T-cell (primary cell): ENCODE data around the gene ODC1. TPM values are rescaled to one million over a fixed set of nuclear protein-coding genes. Genes with fewer than 3 reads are reported as not detected.
A peak's percentile ranks its signal among the peaks of the same experiment; 100 is the strongest.

Experiments
- ATAC-seq, 4 experiments: fragments of 200-7000 bp in 3 of 4; fragments of 150-1000 bp in 1 of 4; cut with Tn5 transposase; replicated peaks in 1 of 4; 1 replicate in 3 of 4; 2 replicates in 1 of 4; pipeline ENCODE4 v1.10.0; 2021; ENCODE audit warnings: moderate library complexity in 3 of 4, mild to moderate bottlenecking in 2 of 4, moderate number of reproducible peaks in 1 of 4
- CTCF ChIA-PET, 2 donors: fragments of 300-600 bp; sonication (Branson Sonifier 250); formaldehyde crosslinking; loops; one replicate each; lab custom pipeline; 2022; ENCODE audit warnings: antibody characterized with exemption in 2 of 2; lab: Charles Lee
- POLR2A ChIA-PET, 2 donors: fragments of 300-600 bp; sonication (Branson Sonifier 250); formaldehyde crosslinking; loops; one replicate each; lab custom pipeline; 2022; ENCODE audit warnings: antibody characterized with exemption in 2 of 2; lab: Charles Lee
- DNase-seq, 35 experiments: peaks; one replicate each; pipeline versions ENCODE4 v3.0.0 to v3.0.0-alpha.2; 2013 to 2023
- H3K27ac ChIP-seq: one replicate; pipeline ENCODE4 v1.5.1; 2013; ENCODE audit warnings: low read length
- H3K27me3 ChIP-seq, 2 experiments: replicated peaks in 1 of 2; 1 replicate in 1 of 2; 2 replicates in 1 of 2; pipeline versions ENCODE4 v1.6.1 to v1.7.0; 2013; ENCODE audit warnings: low read length in 1 of 2, mixed read lengths in 1 of 2; ENCODE audit not compliant: control insufficient read depth in 2 of 2, insufficient read depth in 2 of 2; ENCODE audit errors: extremely low read depth in 1 of 2
- H3K36me3 ChIP-seq, 2 donors: 1 replicate in 1 of 2; 2 replicates in 1 of 2; pipeline versions ENCODE4 v1.6.1 to v1.7.0; 2013; ENCODE audit warnings: low read length in 1 of 2; ENCODE audit not compliant: control insufficient read depth in 2 of 2, insufficient read depth in 1 of 2; ENCODE audit errors: extremely low read depth in 1 of 2
- H3K4me1 ChIP-seq, 2 experiments: 1 replicate in 1 of 2; 2 replicates in 1 of 2; pipeline versions ENCODE4 v1.6.1 to v1.7.0; 2013; ENCODE audit warnings: low read length in 2 of 2, mixed read lengths in 1 of 2; ENCODE audit not compliant: insufficient read depth in 2 of 2, control insufficient read depth in 1 of 2; ENCODE audit errors: extremely low read depth in 1 of 2
- H3K4me3 ChIP-seq, 2 donors: 1 replicate in 1 of 2; 2 replicates in 1 of 2; pipeline versions ENCODE4 v1.5.1 to v1.7.0; 2013; ENCODE audit warnings: mild to moderate bottlenecking in 2 of 2, low read length in 1 of 2, moderate library complexity in 1 of 2; ENCODE audit not compliant: control insufficient read depth in 1 of 2; ENCODE audit errors: extremely low read depth in 1 of 2
- H3K9me3 ChIP-seq: 2 replicates; pipeline ENCODE4 v1.7.0; 2013
- H3K27ac Mint-ChIP-seq, 2 donors: one replicate each; pipeline ENCODE4 v1.8.0; 2020 to 2021; ENCODE audit warnings: mild to moderate bottlenecking in 2 of 2, mixed read lengths in 2 of 2
- H3K27me3 Mint-ChIP-seq, 2 donors: one replicate each; pipeline ENCODE4 v1.8.0; 2021 to 2022; ENCODE audit warnings: mixed read lengths in 2 of 2
- H3K36me3 Mint-ChIP-seq: one replicate; pipeline ENCODE4 v1.8.0; 2021; ENCODE audit warnings: mixed read lengths
- H3K4me1 Mint-ChIP-seq, 3 donors: one replicate each; pipeline ENCODE4 v1.8.0; 2020 to 2022; ENCODE audit warnings: mixed read lengths in 3 of 3, mild to moderate bottlenecking in 1 of 3
- H3K4me3 Mint-ChIP-seq, 3 donors: one replicate each; pipeline ENCODE4 v1.8.0; 2020 to 2022; ENCODE audit warnings: mild to moderate bottlenecking in 3 of 3, mixed read lengths in 3 of 3, moderate library complexity in 3 of 3
- H3K9me3 Mint-ChIP-seq, 3 donors: one replicate each; pipeline ENCODE4 v1.8.0; 2020 to 2022; ENCODE audit warnings: mixed read lengths in 3 of 3
- WGBS: methylation state at CpG from one replicate; pipeline ENCODE4 v1.1.5; 2013; ENCODE audit warnings: missing lambda C conversion rate; ENCODE audit not compliant: insufficient coverage; 5-methylcytosine and 5-hydroxymethylcytosine counted together
- total RNA-seq, 35 experiments: library from RNA in 6 of 35; stranded (reverse) in 6 of 35; fragments of 120-200 nt in 1 of 35; gene quantifications; one replicate each; pipeline versions ENCODE4 v1.2.1 to v1.2.4 and lab custom pipeline; 2013 to 2026

The ODC1 gene
- total RNA-seq, 5 donors from 2014 or later (not counting 1 experiment from before 2014, with no cell fraction given), result 40.6 to 102 (median 53.3) TPM

GRCh38 chr2:10402062-10402585, 46.0 kb downstream of the ODC1 start:
- Mint-ChIP-seq H3K27ac (peak overlapping the region; percentile 44 to 96), H3K36me3 (peaks cover 18% of the 10 kb centered on the region), H3K4me1 (peaks cover 53 to 55% (median 54%) of the 10 kb centered on the region in 3 donors), H3K4me3 (peak overlapping the region in 1 of 3 donors; percentile 60), H3K9me3 (no peaks in the 10 kb centered on the region), H3K27me3 (no peaks in the 10 kb centered on the region)
- ATAC-seq (no peak), DNase-seq (no peak)
- no peak overlapping the region for H3K4me3 ChIP-seq
- H3K36me3 ChIP-seq, result peaks cover 3 to 7% of the 10 kb centered on the region in 2 donors
- POLR2A ChIA-PET, result no interaction called here
- WGBS, result 92% methylated on average over 5 of the region's 14 CpGs
- H3K27ac ChIP-seq, result no peak overlapping the region
- H3K27me3 ChIP-seq, result no peaks in the 10 kb centered on the region
- CTCF ChIA-PET, result no interaction called here
- peaks cover 21 to 58% of the 10 kb centered on the region in 2 experiments for H3K4me1 ChIP-seq
- no peaks in the 10 kb centered on the region for H3K9me3 ChIP-seq

- no peaks in the 10 kb centered on the region for H3K27me3 ChIP-seq
- peaks cover 12 to 54% of the 10 kb centered on the region in 2 experiments for H3K4me1 ChIP-seq
- peaks cover 44 to 47% (median 45%) of the 10 kb centered on the region in 3 donors for H3K4me1 Mint-ChIP-seq
- H3K27ac Mint-ChIP-seq, result peak overlapping the region; percentile 88 to 96
- 91% methylated on average over 9 of the region's 21 CpGs for WGBS
- H3K27me3 Mint-ChIP-seq, result no peaks in the 10 kb centered on the region
- DNase-seq (no peak), ATAC-seq (peak in 1 of 4 experiments; percentile 22)
- H3K9me3 Mint-ChIP-seq, result no peaks in the 10 kb centered on the region
- peaks cover 18% of the 10 kb centered on the region for H3K36me3 Mint-ChIP-seq
- H3K4me3 ChIP-seq, result peak overlapping the region in 1 of 2 donors; percentile 17
- ChIA-PET CTCF (no interaction called here), POLR2A (interaction anchor here in 1 of 2 donors (0.6 kb wide), 1 partner anchor 84 kb away, joined by 3 read pairs; no protein-coding TSS in a partner anchor)
- peak overlapping the region; percentile 5 to 60 (median 32) for H3K4me3 Mint-ChIP-seq
- peak overlapping the region; percentile 42 for H3K27ac ChIP-seq
- H3K36me3 ChIP-seq, result peaks cover 3 to 7% of the 10 kb centered on the region in 2 donors
- no peaks in the 10 kb centered on the region for H3K9me3 ChIP-seq
Observed at GRCh38 chr2:10400978-10401951, 46.9 kb downstream of the ODC1 start.

GRCh38 chr2:10400568-10400977, 47.6 kb downstream of the ODC1 start:
- CTCF ChIA-PET, result no interaction called here
- Histone ChIP-seq H3K27me3 (no peaks in the 10 kb centered on the region), H3K4me1 (peaks cover 8 to 52% of the 10 kb centered on the region in 2 experiments), H3K4me3 (no peak overlapping the region), H3K36me3 (peaks cover 3 to 7% of the 10 kb centered on the region in 2 donors), H3K9me3 (no peaks in the 10 kb centered on the region), H3K27ac (peak overlapping the region; percentile 27)
- Mint-ChIP-seq H3K4me3 (peak overlapping the region in 1 of 3 donors; percentile 60), H3K27ac (peak overlapping the region; percentile 88 to 96), H3K9me3 (no peaks in the 10 kb centered on the region), H3K27me3 (no peaks in the 10 kb centered on the region), H3K36me3 (peaks cover 25% of the 10 kb centered on the region), H3K4me1 (peaks cover 42 to 46% (median 45%) of the 10 kb centered on the region in 3 donors)
- ATAC-seq, result peak in 3 of 4 experiments; percentile 18 to 42 (median 26)
- POLR2A ChIA-PET, result interaction anchor here in 1 of 2 donors (0.6 kb wide), 1 partner anchor 84 kb away, joined by 3 read pairs; no protein-coding TSS in a partner anchor
- WGBS, result 78% methylated on average over 8 of the region's 11 CpGs
- DNase-seq, result peak in 6 of 35 experiments; percentile 14 to 38 (median 20)

GRCh38 chr2:10400002-10400401, 48.1 kb downstream of the ODC1 start:
- Mint-ChIP-seq H3K4me3 (peak overlapping the region in 1 of 3 donors; percentile 60), H3K27ac (peak overlapping the region; percentile 88 to 96), H3K4me1 (peaks cover 45 to 51% (median 50%) of the 10 kb centered on the region in 3 donors), H3K36me3 (peaks cover 25% of the 10 kb centered on the region), H3K27me3 (no peaks in the 10 kb centered on the region), H3K9me3 (no peaks in the 10 kb centered on the region)
- DNase-seq (no peak), ATAC-seq (no peak)
- Histone ChIP-seq H3K9me3 (no peaks in the 10 kb centered on the region), H3K36me3 (peaks cover 3 to 7% of the 10 kb centered on the region in 2 donors), H3K4me1 (peaks cover 8 to 47% of the 10 kb centered on the region in 2 experiments), H3K4me3 (no peak overlapping the region), H3K27ac (peak overlapping the region; percentile 27), H3K27me3 (no peaks in the 10 kb centered on the region)
- ChIA-PET CTCF (interaction anchor here in 1 of 2 donors (0.9 kb wide), 1 partner anchor 9 kb away, joined by 4 read pairs; no protein-coding TSS in a partner anchor), POLR2A (no interaction called here)
- 90% methylated on average over 12 of the region's 14 CpGs for WGBS

GRCh38 chr2:10399358-10399757, 48.8 kb downstream of the ODC1 start:
- Mint-ChIP-seq H3K27me3 (no peaks in the 10 kb centered on the region), H3K4me3 (peak overlapping the region in 1 of 3 donors; percentile 60), H3K4me1 (peaks cover 47 to 54% (median 51%) of the 10 kb centered on the region in 3 donors), H3K9me3 (no peaks in the 10 kb centered on the region), H3K27ac (peak overlapping the region in 1 of 2 donors; percentile 88), H3K36me3 (peaks cover 25% of the 10 kb centered on the region)
- ATAC-seq (no peak), DNase-seq (no peak)
- ChIA-PET CTCF (interaction anchor here in 1 of 2 donors (0.9 kb wide), 1 partner anchor 10 kb away, joined by 4 read pairs; no protein-coding TSS in a partner anchor), POLR2A (no interaction called here)
- H3K27me3 ChIP-seq, result no peaks in the 10 kb centered on the region
- H3K4me3 ChIP-seq, result no peak overlapping the region
- H3K36me3 ChIP-seq, result peaks cover 3 to 4% of the 10 kb centered on the region in 2 donors
- peaks cover 8 to 44% of the 10 kb centered on the region in 2 experiments for H3K4me1 ChIP-seq
- H3K27ac ChIP-seq, result no peak overlapping the region
- 80% methylated on average over 4 of the region's 16 CpGs for WGBS
- H3K9me3 ChIP-seq, result no peaks in the 10 kb centered on the region

- Mint-ChIP-seq H3K27me3 (no peaks in the 10 kb centered on the region), H3K9me3 (no peaks in the 10 kb centered on the region), H3K4me1 (peaks cover 48 to 53% (median 50%) of the 10 kb centered on the region in 3 donors), H3K4me3 (peak overlapping the region in 1 of 3 donors; percentile 22), H3K27ac (peak overlapping the region; percentile 48 to 71), H3K36me3 (peaks cover 21% of the 10 kb centered on the region)
- Histone ChIP-seq H3K27me3 (no peaks in the 10 kb centered on the region), H3K9me3 (no peaks in the 10 kb centered on the region), H3K27ac (no peak overlapping the region), H3K36me3 (peaks cover 3 to 4% of the 10 kb centered on the region in 2 donors), H3K4me3 (no peak overlapping the region), H3K4me1 (peaks cover 8 to 46% of the 10 kb centered on the region in 2 experiments)
- CTCF ChIA-PET, result no interaction called here
- DNase-seq, result no peak
- ATAC-seq, result no peak
- POLR2A ChIA-PET, result no interaction called here
- 87% methylated on average over 7 of the region's 14 CpGs for WGBS
Observed at GRCh38 chr2:10398496-10398895, 49.6 kb downstream of the ODC1 start.
